ENCODE data around the gene RNF215.

RNF215 gene

GRCh38 chr22:30399718-30400117, 12.5 kb upstream of the RNF215 start:
- in situ Hi-C loops (cut with HindIII; ENCODE audit: low pct_ligation_motif_present, low pct_unique_long_range_greater_than_20kb, low sequenced_read_pairs) = no loop called here
- DNase-seq = no peak

- in situ Hi-C loops (cut with HindIII; ENCODE audit: low pct_ligation_motif_present, low pct_unique_long_range_greater_than_20kb, low sequenced_read_pairs) = no loop called here
- no peak for DNase-seq
These were observed 11.8 kb upstream of the RNF215 start for GRCh38 chr22:30398685-30399680.

- in situ Hi-C loops (cut with HindIII; ENCODE audit: low pct_ligation_motif_present, low pct_unique_long_range_greater_than_20kb, low sequenced_read_pairs) = no loop called here
- no peak for DNase-seq
These were observed 10.7 kb upstream of the RNF215 start for GRCh38 chr22:30397656-30398635.

- peak; percentile 56 for DNase-seq
- in situ Hi-C loops (cut with HindIII; ENCODE audit: low pct_ligation_motif_present, low pct_unique_long_range_greater_than_20kb, low sequenced_read_pairs) = no loop called here
These were observed 9.9 kb upstream of the RNF215 start, which contains the start of gene SEC14L2 for GRCh38 chr22:30396871-30397655. TSS of gene SEC14L2 (plus strand) at chr22:30397018. CDS start at chr22:30397117, 99 bp downstream.

GRCh38 chr22:30393885-30394284, 6.7 kb upstream of the RNF215 start:
- in situ Hi-C loops (cut with HindIII; ENCODE audit: low pct_ligation_motif_present, low pct_unique_long_range_greater_than_20kb, low sequenced_read_pairs) = no loop called here
- DNase-seq = no peak

- DNase-seq = no peak
These were observed 6.1 kb upstream of the RNF215 start for GRCh38 chr22:30393322-30393680.

GRCh38 chr22:30392661-30393321, 5.6 kb upstream of the RNF215 start:
- in situ Hi-C loops (cut with HindIII; ENCODE audit: low pct_ligation_motif_present, low pct_unique_long_range_greater_than_20kb, low sequenced_read_pairs) = no loop called here
- no peak for DNase-seq

More at GRCh38 chr22:30393322-30393680, 6.1 kb upstream of the RNF215 start:
- in situ Hi-C loops (cut with HindIII; ENCODE audit: low pct_ligation_motif_present, low pct_unique_long_range_greater_than_20kb, low sequenced_read_pairs) = no loop called here

GRCh38 chr22:30390974-30391691, 3.9 kb upstream of the RNF215 start:
- in situ Hi-C loops (cut with HindIII; ENCODE audit: low pct_ligation_motif_present, low pct_unique_long_range_greater_than_20kb, low sequenced_read_pairs) = no loop called here
- peak; percentile 61 for DNase-seq

- no peak for DNase-seq
- in situ Hi-C loops (cut with HindIII; ENCODE audit: low pct_ligation_motif_present, low pct_unique_long_range_greater_than_20kb, low sequenced_read_pairs) = no loop called here
These were observed 627 bp downstream of the RNF215 start for GRCh38 chr22:30386608-30386959.

GRCh38 chr22:30385942-30386341, 1.3 kb downstream of the RNF215 start:
- DNase-seq = no peak
- in situ Hi-C loops (cut with HindIII; ENCODE audit: low pct_ligation_motif_present, low pct_unique_long_range_greater_than_20kb, low sequenced_read_pairs) = no loop called here

- in situ Hi-C loops (cut with HindIII; ENCODE audit: low pct_ligation_motif_present, low pct_unique_long_range_greater_than_20kb, low sequenced_read_pairs) = no loop called here
These were observed 4.2 kb downstream of the RNF215 start for GRCh38 chr22:30383061-30383460.

GRCh38 chr22:30382340-30382739, 4.9 kb downstream of the RNF215 start:
- no peak for DNase-seq
- in situ Hi-C loops (cut with HindIII; ENCODE audit: low pct_ligation_motif_present, low pct_unique_long_range_greater_than_20kb, low sequenced_read_pairs) = no loop called here

More at GRCh38 chr22:30383061-30383460, 4.2 kb downstream of the RNF215 start:
- no peak for DNase-seq

GRCh38 chr22:30381264-30381663, 5.9 kb downstream of the RNF215 start:
- no peak for DNase-seq
- in situ Hi-C loops (cut with HindIII; ENCODE audit: low pct_ligation_motif_present, low pct_unique_long_range_greater_than_20kb, low sequenced_read_pairs) = no loop called here

- in situ Hi-C loops (cut with HindIII; ENCODE audit: low pct_ligation_motif_present, low pct_unique_long_range_greater_than_20kb, low sequenced_read_pairs) = no loop called here
These were observed 7.2 kb downstream of the RNF215 start for GRCh38 chr22:30380011-30380410.

GRCh38 chr22:30375312-30375849, 11.8 kb downstream of the RNF215 start:
- in situ Hi-C loops (cut with HindIII; ENCODE audit: low pct_ligation_motif_present, low pct_unique_long_range_greater_than_20kb, low sequenced_read_pairs) = no loop called here
- no peak for DNase-seq

More at GRCh38 chr22:30380011-30380410, 7.2 kb downstream of the RNF215 start:
- no peak for DNase-seq

GRCh38 chr22:30373331-30374325, 13.6 kb downstream of the RNF215 start:
- in situ Hi-C loops (cut with HindIII; ENCODE audit: low pct_ligation_motif_present, low pct_unique_long_range_greater_than_20kb, low sequenced_read_pairs) = no loop called here

More at GRCh38 chr22:30373331-30374325, 13.6 kb downstream of the RNF215 start:
- no peak for DNase-seq
